Mesenchymal stem cell (in vitro differentiated cells and primary cell): ENCODE measurements around the gene CDH10.

Experiments used
- DNase-seq: peaks from one replicate; pipeline ENCODE4 v3.0.0-alpha.2; 2013
- H2AFZ ChIP-seq: one replicate; pipeline ENCODE4 v1.6.1; 2013; ENCODE audit warnings: low read depth, mild to moderate bottlenecking, control low read depth, inconsistent platforms, low read length, moderate library complexity
- H2AK5ac ChIP-seq: 2 replicates; pipeline ENCODE4 v1.6.1; 2013; ENCODE audit warnings: low read length, moderate library complexity, mild to moderate bottlenecking, inconsistent platforms; ENCODE audit not compliant: severe bottlenecking
- H2BK120ac ChIP-seq: one replicate; pipeline ENCODE4 v1.6.1; 2013; ENCODE audit warnings: low read depth, mild to moderate bottlenecking, inconsistent platforms, low read length, moderate library complexity
- H2BK12ac ChIP-seq, 2 experiments: one replicate each; pipeline ENCODE4 v1.6.1; 2013; ENCODE audit warnings: inconsistent platforms in 2 of 2, low read length in 2 of 2, mild to moderate bottlenecking in 2 of 2, moderate library complexity in 2 of 2, control low read depth in 1 of 2
- H2BK15ac ChIP-seq: one replicate; pipeline ENCODE4 v1.6.1; 2013; ENCODE audit warnings: mild to moderate bottlenecking, low read depth, inconsistent platforms; ENCODE audit not compliant: poor library complexity, severe bottlenecking
- H2BK5ac ChIP-seq: 2 replicates; pipeline ENCODE4 v1.6.1; 2013; ENCODE audit warnings: low read depth, mild to moderate bottlenecking, low read length, control low read depth, inconsistent platforms; ENCODE audit not compliant: poor library complexity, severe bottlenecking
- H3K14ac ChIP-seq, 2 experiments: one replicate each; pipeline ENCODE4 v1.6.1; 2013; ENCODE audit warnings: inconsistent platforms in 2 of 2, low read length in 2 of 2, control low read depth in 1 of 2, mild to moderate bottlenecking in 1 of 2, moderate library complexity in 1 of 2
- H3K18ac ChIP-seq, 2 experiments: one replicate each; pipeline ENCODE4 v1.6.1; 2013; ENCODE audit warnings: inconsistent platforms in 2 of 2, low read length in 2 of 2, control low read depth in 1 of 2, low read depth in 1 of 2, mild to moderate bottlenecking in 1 of 2
- H3K23ac ChIP-seq, 2 experiments: one replicate each; pipeline ENCODE4 v1.6.1; 2013; ENCODE audit warnings: inconsistent platforms in 2 of 2, low read length in 2 of 2, mild to moderate bottlenecking in 2 of 2, moderate library complexity in 2 of 2, control low read depth in 1 of 2
- H3K27ac ChIP-seq: 2 replicates; pipeline ENCODE4 v1.5.1; 2013; ENCODE audit warnings: mild to moderate bottlenecking, moderate library complexity, low read length, control low read depth, inconsistent platforms; ENCODE audit not compliant: poor library complexity, severe bottlenecking
- H3K27me3 ChIP-seq, 2 experiments: 2 replicates each; pipeline versions ENCODE4 v1.6.1 to v1.7.0; 2013; ENCODE audit warnings: low read length in 2 of 2, mild to moderate bottlenecking in 2 of 2, moderate library complexity in 2 of 2, control low read depth in 1 of 2, inconsistent platforms in 1 of 2; ENCODE audit not compliant: control insufficient read depth in 1 of 2, insufficient read depth in 1 of 2
- H3K36me3 ChIP-seq, 2 experiments: 2 replicates each; pipeline versions ENCODE4 v1.6.1 to v1.7.0; 2013; ENCODE audit warnings: low read length in 2 of 2, control low read depth in 1 of 2, inconsistent platforms in 1 of 2, low read depth in 1 of 2, mild to moderate bottlenecking in 1 of 2; ENCODE audit not compliant: insufficient read depth in 2 of 2, control insufficient read depth in 1 of 2
- H3K4ac ChIP-seq, 2 experiments: one replicate each; pipeline ENCODE4 v1.6.1; 2013; ENCODE audit warnings: inconsistent platforms in 2 of 2, low read length in 2 of 2, mild to moderate bottlenecking in 2 of 2, moderate library complexity in 2 of 2, control low read depth in 1 of 2, low read depth in 1 of 2
- H3K4me1 ChIP-seq: 2 replicates; pipeline ENCODE4 v1.6.1; 2013; ENCODE audit warnings: low read depth, low read length, control low read depth; ENCODE audit not compliant: control insufficient read depth, insufficient read depth
- H3K4me2 ChIP-seq: 2 replicates; pipeline ENCODE4 v1.6.1; 2013; ENCODE audit warnings: low read length, mild to moderate bottlenecking, inconsistent platforms; ENCODE audit not compliant: poor library complexity, severe bottlenecking
- H3K4me3 ChIP-seq, 2 experiments: 2 replicates each; pipeline versions ENCODE4 v1.5.1 to v1.7.0; 2013; ENCODE audit warnings: low read length in 2 of 2, mild to moderate bottlenecking in 2 of 2, control low read depth in 1 of 2, low read depth in 1 of 2; ENCODE audit not compliant: insufficient read depth in 1 of 2
- H3K79me1 ChIP-seq: replicated peaks from 2 replicates; pipeline ENCODE4 v1.6.1; 2013; ENCODE audit warnings: mild to moderate bottlenecking, control low read depth, low read length, inconsistent platforms; ENCODE audit not compliant: poor library complexity, severe bottlenecking
- H3K9ac ChIP-seq: 2 replicates; pipeline ENCODE4 v1.7.0; 2013; ENCODE audit warnings: mild to moderate bottlenecking, low read length, moderate library complexity
- H3K9me3 ChIP-seq: 2 replicates; pipeline ENCODE4 v1.7.0; 2013; ENCODE audit warnings: mild to moderate bottlenecking, low read length; ENCODE audit not compliant: control insufficient read depth
- H4K8ac ChIP-seq: one replicate; pipeline ENCODE4 v1.6.1; 2013; ENCODE audit warnings: inconsistent platforms, mild to moderate bottlenecking, low read length, moderate library complexity
- H4K91ac ChIP-seq: one replicate; pipeline ENCODE4 v1.6.1; 2013; ENCODE audit warnings: mild to moderate bottlenecking, low read length, inconsistent platforms
- WGBS: methylation state at CpG from one replicate; pipeline ENCODE4 v1.1.7; 2013; ENCODE audit warnings: mixed read lengths; 5-methylcytosine and 5-hydroxymethylcytosine counted together

The CDH10 gene

DNA sequence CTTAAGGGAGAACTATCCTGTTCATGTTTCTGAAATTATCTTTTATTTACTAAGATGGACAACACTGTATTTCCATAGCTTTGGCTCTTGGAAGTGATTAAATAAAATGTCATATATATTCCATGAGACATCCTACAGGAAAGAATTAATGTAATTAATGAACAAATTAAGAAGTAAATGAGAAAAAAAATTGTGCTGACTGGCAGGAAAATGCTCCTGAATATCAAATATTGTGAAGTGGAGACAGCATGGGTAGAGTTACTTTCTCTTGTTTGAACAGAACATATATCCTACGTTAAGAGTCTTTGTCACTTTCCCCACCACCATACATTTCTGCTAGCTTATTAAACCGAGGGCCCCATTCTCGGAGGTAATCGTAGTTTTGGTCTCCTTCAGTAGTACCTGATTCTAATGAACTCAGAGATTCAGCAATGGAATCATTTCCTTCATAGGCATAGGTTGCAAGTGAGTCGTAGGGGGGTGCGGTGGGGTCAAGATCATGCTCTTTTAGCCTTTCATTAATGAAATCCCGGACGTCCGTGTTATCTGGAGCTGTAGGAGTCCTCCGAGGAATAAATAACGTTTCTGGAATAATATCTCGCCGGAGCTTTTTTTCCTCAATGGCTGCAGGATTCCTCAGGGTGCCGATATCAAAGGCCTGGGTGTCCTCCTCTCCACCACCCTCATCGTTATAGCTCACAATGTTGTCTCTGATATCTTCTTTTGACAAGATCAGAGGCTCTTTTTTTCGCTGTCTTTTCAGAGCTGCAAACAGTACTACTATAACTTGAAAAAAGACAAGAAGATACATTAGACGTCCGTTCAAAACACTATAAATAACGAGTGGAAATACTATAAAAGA is 157.2 kb downstream of the CDH10 start:
- no peak overlapping the region for H3K14ac ChIP-seq

DNA sequence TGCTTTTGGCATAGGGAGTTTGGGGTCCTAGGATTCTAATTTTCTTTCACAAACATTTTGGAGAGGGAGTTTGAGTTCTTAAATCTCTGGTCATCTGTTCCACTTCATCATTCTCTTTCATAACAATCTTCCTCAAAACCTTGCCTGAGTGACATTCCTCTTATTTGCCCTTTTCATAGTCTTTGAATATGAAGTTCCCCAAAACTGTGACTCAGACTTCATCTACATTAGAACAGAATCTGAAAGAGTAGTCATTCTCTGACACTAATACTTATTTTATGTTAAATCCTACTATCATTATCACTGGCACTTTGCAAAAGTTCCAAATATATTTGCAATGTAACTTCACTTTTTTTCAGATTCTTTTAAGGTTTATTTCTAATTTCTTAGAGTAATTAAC is 163.8 kb downstream of the CDH10 start:
- Histone ChIP-seq H2BK120ac (no peak overlapping the region), H3K79me1 (no peaks in the 10 kb centered on the region), H3K4ac (no peak overlapping the region), H3K4me2 (no peak overlapping the region), H2AFZ (no peak overlapping the region), H3K36me3 (no peaks in the 10 kb centered on the region), H4K8ac (no peak overlapping the region), H2BK15ac (no peak overlapping the region), H2AK5ac (no peak overlapping the region), H2BK5ac (no peak overlapping the region), H2BK12ac (no peak overlapping the region), H4K91ac (no peak overlapping the region), H3K27ac (no peak overlapping the region), H3K9me3 (peaks cover 14% of the 10 kb centered on the region), H3K18ac (no peak overlapping the region), H3K14ac (no peak overlapping the region), H3K23ac (no peak overlapping the region), H3K4me1 (no peaks in the 10 kb centered on the region), H3K27me3 (no peaks in the 10 kb centered on the region), H3K4me3 (no peak overlapping the region), H3K9ac (no peak overlapping the region)
- DNase-seq, result no peak

More for the DNA sequence above, 157.2 kb downstream of the CDH10 start:
- no peak for DNase-seq
- Histone ChIP-seq H2BK12ac (no peak overlapping the region), H4K91ac (no peak overlapping the region), H2AK5ac (no peak overlapping the region), H2AFZ (no peak overlapping the region), H3K23ac (no peak overlapping the region), H2BK5ac (no peak overlapping the region), H3K9ac (no peak overlapping the region), H3K27me3 (no peaks in the 10 kb centered on the region), H4K8ac (no peak overlapping the region), H3K36me3 (no peaks in the 10 kb centered on the region), H3K4me3 (no peak overlapping the region), H3K27ac (no peak overlapping the region), H3K4me2 (no peak overlapping the region), H3K4ac (no peak overlapping the region), H3K4me1 (no peaks in the 10 kb centered on the region), H2BK120ac (no peak overlapping the region), H3K9me3 (no peaks in the 10 kb centered on the region), H2BK15ac (no peak overlapping the region), H3K18ac (no peak overlapping the region), H3K79me1 (no peaks in the 10 kb centered on the region)
- 94% methylated on average over 16 of the region's 19 CpGs for WGBS

DNA sequence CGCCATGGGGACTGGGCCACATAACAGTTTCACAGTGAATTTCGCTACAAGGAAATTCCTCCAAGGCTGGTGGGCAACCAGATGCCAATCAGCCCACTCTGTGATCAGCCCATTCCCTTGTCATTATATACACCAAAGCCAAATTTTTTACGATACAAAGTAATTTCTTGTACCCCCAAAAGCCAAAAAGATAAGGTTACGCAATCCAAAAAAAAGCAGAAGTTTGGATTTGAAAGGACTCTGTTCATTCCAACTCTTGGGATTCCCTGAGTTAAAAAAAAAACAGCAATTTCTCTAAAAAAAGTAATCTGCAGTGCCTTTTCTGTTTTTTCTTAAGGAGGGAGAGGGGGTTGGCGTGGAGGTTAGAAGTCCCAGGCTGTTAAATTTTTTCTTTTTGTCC is 166.8 kb downstream of the CDH10 start:
- Histone ChIP-seq H3K18ac (no peak overlapping the region), H4K8ac (no peak overlapping the region), H2AFZ (no peak overlapping the region), H3K14ac (no peak overlapping the region), H3K4me3 (no peak overlapping the region), H2AK5ac (no peak overlapping the region), H3K4me1 (no peaks in the 10 kb centered on the region), H3K9ac (no peak overlapping the region), H3K27ac (no peak overlapping the region), H2BK120ac (no peak overlapping the region), H3K9me3 (peaks cover 28% of the 10 kb centered on the region), H2BK5ac (no peak overlapping the region), H3K79me1 (no peaks in the 10 kb centered on the region), H3K4me2 (no peak overlapping the region), H2BK15ac (peak overlapping the region; percentile 1), H3K23ac (no peak overlapping the region), H3K36me3 (no peaks in the 10 kb centered on the region), H4K91ac (no peak overlapping the region), H3K27me3 (no peaks in the 10 kb centered on the region), H2BK12ac (no peak overlapping the region), H3K4ac (no peak overlapping the region)
- WGBS, result 96% methylated on average over 5 of the region's 5 CpGs
- DNase-seq, result no peak

DNA sequence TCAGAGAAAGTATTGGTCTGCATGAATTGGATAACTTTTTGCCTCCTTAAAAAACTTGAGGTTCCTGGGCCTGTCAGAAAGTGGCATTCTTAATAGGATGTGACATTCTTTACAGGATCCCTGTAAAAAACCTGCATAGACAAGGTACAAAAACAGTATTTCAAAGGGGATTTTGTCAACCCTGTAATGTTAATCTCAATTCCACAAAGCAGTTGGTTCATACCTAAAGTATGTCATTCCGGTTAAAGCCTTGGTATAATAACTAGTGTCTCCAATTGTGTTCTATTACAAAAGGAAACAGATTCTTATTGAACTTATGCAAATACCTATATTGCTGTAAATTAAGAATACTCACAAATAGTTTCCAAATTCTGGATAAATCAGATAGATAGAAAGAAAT is 169.7 kb downstream of the CDH10 start:
- H3K4me2 ChIP-seq, result no peak overlapping the region
- no peaks in the 10 kb centered on the region for H3K4me1 ChIP-seq
- no peak overlapping the region for H2BK12ac ChIP-seq
- no peak overlapping the region for H4K8ac ChIP-seq
- WGBS, result no CpG with 5 or more reads among the region's 1 CpG
- H3K4ac ChIP-seq, result no peak overlapping the region
- H3K18ac ChIP-seq, result no peak overlapping the region
- no peak overlapping the region for H3K23ac ChIP-seq
- DNase-seq, result no peak
- H4K91ac ChIP-seq, result no peak overlapping the region
- no peak overlapping the region for H2BK5ac ChIP-seq
- H3K27ac ChIP-seq, result no peak overlapping the region
- no peak overlapping the region for H2AK5ac ChIP-seq
- no peak overlapping the region for H2AFZ ChIP-seq
- H3K9ac ChIP-seq, result no peak overlapping the region
- peaks cover 28% of the 10 kb centered on the region for H3K9me3 ChIP-seq
- H2BK120ac ChIP-seq, result no peak overlapping the region
- no peak overlapping the region for H3K4me3 ChIP-seq
- H3K79me1 ChIP-seq, result no peaks in the 10 kb centered on the region
- no peak overlapping the region for H3K14ac ChIP-seq
- H3K27me3 ChIP-seq, result no peaks in the 10 kb centered on the region
- H3K36me3 ChIP-seq, result no peaks in the 10 kb centered on the region
- no peak overlapping the region for H2BK15ac ChIP-seq
